HG02798 (cell line): ENCODE data around the gene SPANXD.
"Not testable (repeated sequence)": the region's sequence is repeated elsewhere in the genome, so short reads cannot be mapped to it uniquely, and the experiment has no call there.

Source experiments
- ATAC-seq: cut with Tn5 transposase; IDR thresholded peaks from one replicate; pipeline ENCODE4 v1.9.1; 2021; ENCODE audit warnings: mild to moderate bottlenecking; ENCODE audit not compliant: unreplicated experiment, poor library complexity

SPANXD gene

GRCh38 chrX:141698639-141699038, at the start of gene SPANXD:
SPANXD (minus strand) TSS chrX:141698739; CDS start chrX:141698405, 334 bp downstream.
- ATAC-seq: not testable (repeated sequence)

DNA sequence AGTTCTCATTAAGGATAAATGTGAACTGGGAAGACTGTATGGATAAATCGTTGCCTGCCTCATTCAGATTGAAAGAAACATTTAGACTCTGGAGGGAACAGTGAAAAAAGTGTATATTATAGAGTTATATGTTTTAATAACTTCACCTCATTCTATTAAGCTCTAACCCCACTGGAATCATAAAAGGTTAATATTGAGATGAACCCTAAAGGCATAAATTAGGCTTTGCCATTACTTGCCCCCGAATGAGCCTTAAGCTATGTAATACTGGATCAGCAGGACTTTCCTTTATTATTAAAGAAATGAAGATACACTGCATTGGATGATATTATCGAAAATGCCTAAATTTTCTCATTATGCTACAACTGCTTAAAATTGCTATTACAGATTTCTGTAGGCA, 44.1 kb upstream of the SPANXD start:
- ATAC-seq: no peak

DNA sequence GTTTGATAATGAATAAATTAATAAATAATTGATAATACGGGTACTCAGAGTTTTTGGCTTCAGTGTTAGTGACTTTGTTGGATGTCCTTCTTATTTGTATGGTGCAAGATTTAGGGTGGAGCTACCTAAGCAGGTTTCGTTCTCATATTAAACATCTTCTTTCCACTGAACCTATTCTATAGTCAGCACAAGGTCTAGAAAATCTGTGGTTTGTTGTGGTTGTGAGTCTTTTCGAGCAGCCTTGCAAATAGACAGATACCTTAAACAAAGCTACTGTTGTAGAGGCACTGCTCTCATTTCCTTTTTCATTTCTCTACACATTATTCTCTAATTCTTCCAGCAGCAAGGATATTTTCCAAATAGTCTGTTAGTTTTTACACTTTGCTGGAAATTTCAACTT, 38.1 kb upstream of the SPANXD start:
- no peak for ATAC-seq

DNA sequence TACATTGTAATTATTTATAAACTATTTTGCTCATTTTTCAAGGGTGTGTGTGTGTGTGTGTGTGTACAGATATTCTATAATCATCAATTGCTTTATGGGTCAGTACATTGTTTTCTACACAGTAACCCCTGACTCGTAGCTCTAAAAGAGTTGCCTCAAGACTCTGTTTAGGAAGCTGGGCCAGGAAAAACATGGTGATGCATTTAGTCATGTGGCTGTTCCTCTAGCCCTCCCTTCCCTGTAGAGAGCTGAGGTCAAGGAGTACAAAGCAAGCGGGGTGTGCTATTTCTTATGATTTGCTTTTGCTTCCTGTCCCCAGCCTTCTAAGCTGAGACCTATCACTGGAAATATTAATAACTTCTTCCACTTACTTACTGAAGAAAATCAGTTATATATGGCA, 34.8 kb upstream of the SPANXD start:
- no peak for ATAC-seq

- ATAC-seq: no peak
These were observed 33.5 kb upstream of the SPANXD start for GRCh38 chrX:141732031-141732430.

DNA sequence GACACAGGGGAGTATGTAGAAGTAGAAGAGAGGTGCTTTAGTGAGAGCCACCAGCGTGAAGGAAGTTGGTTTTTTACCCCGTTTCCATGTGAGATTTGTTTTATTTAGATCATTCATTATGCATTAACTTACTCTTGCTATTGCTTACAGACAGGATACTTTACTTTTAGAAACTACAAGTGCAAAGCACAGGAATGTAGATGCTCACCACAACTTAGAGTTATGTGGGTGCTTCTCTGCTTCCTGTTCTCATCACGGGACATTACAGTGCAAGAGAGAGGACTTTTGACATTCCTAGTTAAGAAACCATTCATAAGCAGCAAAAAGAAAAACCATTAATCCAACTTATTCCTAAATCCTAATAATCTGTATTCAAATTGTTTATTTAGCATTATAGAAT, 25.6 kb upstream of the SPANXD start:
- no peak for ATAC-seq

DNA sequence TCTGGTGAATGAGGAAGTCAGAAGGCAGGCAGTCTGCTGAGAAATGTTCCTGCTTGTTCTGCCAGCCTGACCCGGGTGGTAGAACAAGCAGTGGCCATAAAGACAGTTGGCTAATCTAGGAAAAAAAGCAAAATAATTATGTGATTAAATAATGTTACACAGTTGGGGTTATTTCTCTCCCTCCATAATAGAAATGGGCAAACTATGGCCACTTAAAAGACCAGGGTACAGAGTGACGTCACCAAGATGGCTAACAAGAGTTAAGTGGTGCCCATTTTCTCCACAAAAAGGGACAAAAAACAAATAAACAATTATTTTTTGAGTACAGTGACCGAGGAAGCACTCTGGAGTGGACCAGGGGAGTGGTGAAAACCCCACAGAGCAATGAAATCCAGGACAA, 16.1 kb upstream of the SPANXD start:
- no peak for ATAC-seq

DNA sequence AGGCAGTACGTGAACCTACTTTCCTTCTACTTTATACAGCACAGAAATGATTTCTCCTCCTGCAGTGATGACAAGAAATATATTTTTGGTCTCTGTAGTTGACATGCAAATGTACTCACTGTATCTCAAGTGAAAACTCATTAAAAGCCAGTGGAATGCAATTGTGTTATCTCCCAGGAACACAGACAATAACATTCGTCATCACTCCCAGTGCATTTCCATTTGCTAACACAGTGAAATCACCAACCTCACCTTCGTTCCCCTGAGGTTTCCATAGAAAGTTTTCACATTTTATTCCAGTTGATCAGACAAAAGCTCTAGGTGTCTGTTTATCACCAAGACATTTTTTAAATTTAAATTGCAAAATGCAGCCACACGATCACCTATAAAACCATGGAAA, 2.5 kb upstream of the SPANXD start:
- ATAC-seq: no peak

GRCh38 chrX:141673946-141674345, 24.6 kb downstream of the SPANXD start:
- no peak for ATAC-seq

GRCh38 chrX:141669689-141670088, 28.9 kb downstream of the SPANXD start:
- no peak for ATAC-seq

- no peak for ATAC-seq
These were observed 30.2 kb downstream of the SPANXD start for GRCh38 chrX:141668371-141668770.

GRCh38 chrX:141662781-141663180, 35.8 kb downstream of the SPANXD start:
- ATAC-seq: no peak

- no peak for ATAC-seq
These were observed 46.3 kb downstream of the SPANXD start for GRCh38 chrX:141652286-141652685.
